HAP-1 (cell line): ENCODE measurements around the gene TTLL7.
"Not testable (repeated sequence)": the region's sequence is repeated elsewhere in the genome, so short reads cannot be mapped to it uniquely, and the experiment has no call there.

ENCODE experiments used
- DNase-seq, 2 experiments: peaks; one replicate each; pipeline ENCODE4 v3.0.0-alpha.2; 2016 to 2020; ENCODE audit warnings: low spot score in 2 of 2
- H3K27me3 ChIP-seq: fragments of 250-450 bp; sonication (Bioruptor Pico); 2 replicates; pipeline ENCODE4 v1.5.1; 2020; ENCODE audit warnings: low read depth, mild to moderate bottlenecking, moderate library complexity
- H3K36me3 ChIP-seq: fragments of 250-450 bp; sonication (Bioruptor Pico); replicated peaks from 2 replicates; pipeline ENCODE4 v1.5.1; 2020; ENCODE audit warnings: mild to moderate bottlenecking
- H3K4me1 ChIP-seq: fragments of 250-450 bp; sonication (Bioruptor Pico); 2 replicates; pipeline ENCODE4 v1.5.1; 2020; ENCODE audit warnings: mild to moderate bottlenecking
- H3K4me3 ChIP-seq: fragments of 250-450 bp; sonication (Bioruptor Pico); 2 replicates; pipeline ENCODE4 v1.5.1; 2020; ENCODE audit warnings: mild to moderate bottlenecking, moderate library complexity
- H3K9me3 ChIP-seq: fragments of 250-450 bp; sonication (Bioruptor Pico); 2 replicates; pipeline ENCODE4 v1.5.1; 2020; ENCODE audit warnings: mild to moderate bottlenecking, moderate library complexity
- in situ Hi-C: fragments of 300-500 bp; cut with MboI; formaldehyde crosslinking; loops from 3 replicates; pipeline ENCODE4 v1.14.3; 2020; ENCODE audit warnings: low sequenced_read_pairs, inconsistent platforms, mixed read lengths

TTLL7 gene

DNA sequence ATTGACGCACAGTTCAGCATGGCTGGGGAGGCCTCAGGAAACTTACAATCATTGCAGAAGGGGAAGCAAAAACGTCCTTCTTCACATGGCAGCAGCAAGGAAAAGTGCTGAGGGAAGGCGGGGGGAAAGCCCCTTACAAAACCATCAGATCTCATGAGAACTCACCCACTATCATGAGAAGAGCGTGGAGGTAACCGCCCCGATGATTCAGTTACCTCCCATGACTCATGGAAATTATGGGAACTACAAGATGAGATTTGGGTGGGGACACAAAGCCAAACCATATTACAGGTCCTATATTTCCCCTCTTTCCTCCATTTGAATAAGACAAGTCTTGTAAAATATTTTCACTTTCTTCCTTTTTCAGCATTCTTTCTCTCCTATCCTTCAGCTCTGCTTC, 7.7 kb upstream of the TTLL7 start:
- Histone ChIP-seq H3K9me3 (no peaks in the 10 kb centered on the region), H3K36me3 (no peaks in the 10 kb centered on the region), H3K4me1 (no peaks in the 10 kb centered on the region), H3K27me3 (no peaks in the 10 kb centered on the region; the same call in 1 of the 2 replicates), H3K4me3 (no peak overlapping the region)
- DNase-seq = no peak
- in situ Hi-C loops = no loop called here

GRCh38 chr1:84001501-84001900, 2.6 kb upstream of the TTLL7 start:
- no peak for DNase-seq
- no peaks in the 10 kb centered on the region; the same call in 1 of the 2 replicates for H3K27me3 ChIP-seq
- in situ Hi-C loops = no loop called here
- no peak overlapping the region for H3K4me3 ChIP-seq
- no peaks in the 10 kb centered on the region for H3K9me3 ChIP-seq
- no peaks in the 10 kb centered on the region for H3K36me3 ChIP-seq
- H3K4me1 ChIP-seq = peaks cover 9% of the 10 kb centered on the region

DNA sequence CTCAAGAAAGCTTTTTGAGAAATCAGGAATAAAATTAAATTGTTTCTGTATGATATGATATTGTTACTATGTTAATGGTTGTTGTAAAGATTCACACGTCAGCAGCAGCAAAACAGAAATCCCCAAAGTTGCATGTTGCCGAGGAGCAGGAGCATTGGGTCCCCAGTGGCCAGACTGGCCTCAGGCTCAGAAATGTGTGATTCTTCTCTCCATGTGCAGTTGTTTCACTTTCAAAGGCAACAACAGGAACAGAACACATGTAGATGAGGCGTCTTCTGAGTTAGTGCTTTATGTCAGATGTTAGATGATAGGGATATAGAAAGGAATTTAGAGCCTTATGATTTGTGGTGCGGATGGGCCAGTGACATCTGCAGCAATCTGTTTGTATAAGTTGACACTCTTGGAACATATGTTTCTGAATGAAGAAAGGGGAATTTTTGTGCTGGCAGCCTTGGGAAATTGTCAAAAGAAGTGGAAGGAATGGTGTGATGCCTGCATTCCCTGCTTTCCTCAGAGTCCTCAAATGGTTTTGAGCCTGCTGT, 2.1 kb upstream of the TTLL7 start:
- no peaks in the 10 kb centered on the region for H3K36me3 ChIP-seq
- in situ Hi-C loops = no loop called here
- H3K4me1 ChIP-seq = peaks cover 9% of the 10 kb centered on the region
- no peak for DNase-seq
- H3K4me3 ChIP-seq = no peak overlapping the region
- H3K27me3 ChIP-seq = no peaks in the 10 kb centered on the region; the same call in 1 of the 2 replicates
- no peaks in the 10 kb centered on the region for H3K9me3 ChIP-seq

- no peak for DNase-seq
- H3K9me3 ChIP-seq = no peaks in the 10 kb centered on the region
- no peak overlapping the region for H3K4me3 ChIP-seq
- H3K36me3 ChIP-seq = no peaks in the 10 kb centered on the region
- in situ Hi-C loops = no loop called here
- H3K4me1 ChIP-seq = peaks cover 9% of the 10 kb centered on the region
- no peaks in the 10 kb centered on the region; the same call in 1 of the 2 replicates for H3K27me3 ChIP-seq
Observed at GRCh38 chr1:84000196-84000885, 1.4 kb upstream of the TTLL7 start.

GRCh38 chr1:83999316-83999819, 436 bp upstream of the TTLL7 start:
- Histone ChIP-seq H3K4me1 (peaks cover 9% of the 10 kb centered on the region), H3K9me3 (no peaks in the 10 kb centered on the region), H3K36me3 (no peaks in the 10 kb centered on the region), H3K27me3 (no peaks in the 10 kb centered on the region), H3K4me3 (peak overlapping the region; percentile 86)
- in situ Hi-C loops = no loop called here
- peak; percentile 82 to 89 for DNase-seq

DNA sequence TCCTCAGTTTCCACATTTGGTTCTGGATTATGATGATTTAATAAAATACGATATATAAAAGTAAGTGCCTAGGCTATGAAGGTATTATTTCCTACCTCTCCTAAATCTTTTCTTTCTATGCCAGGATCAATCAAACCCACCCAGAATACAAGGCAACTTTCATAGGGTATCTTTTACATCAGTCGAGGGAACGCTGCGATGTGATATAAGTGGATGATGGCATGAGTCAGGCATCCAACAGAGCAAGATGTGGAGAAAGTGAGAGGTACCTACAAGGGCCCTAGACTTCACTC, 781 bp downstream of the TTLL7 start:
- peaks cover 9% of the 10 kb centered on the region for H3K4me1 ChIP-seq
- no peak for DNase-seq
- H3K9me3 ChIP-seq = no peaks in the 10 kb centered on the region
- no peaks in the 10 kb centered on the region for H3K27me3 ChIP-seq
- in situ Hi-C loops = no loop called here
- no peaks in the 10 kb centered on the region for H3K36me3 ChIP-seq
- peak overlapping the region; percentile 86 for H3K4me3 ChIP-seq

- in situ Hi-C loops = no loop called here
- Histone ChIP-seq H3K9me3 (no peaks in the 10 kb centered on the region), H3K4me3 (no peak overlapping the region), H3K4me1 (peaks cover 9% of the 10 kb centered on the region), H3K27me3 (no peaks in the 10 kb centered on the region), H3K36me3 (no peaks in the 10 kb centered on the region)
- no peak for DNase-seq
Observed at GRCh38 chr1:83997631-83998030, 1.3 kb downstream of the TTLL7 start.

DNA sequence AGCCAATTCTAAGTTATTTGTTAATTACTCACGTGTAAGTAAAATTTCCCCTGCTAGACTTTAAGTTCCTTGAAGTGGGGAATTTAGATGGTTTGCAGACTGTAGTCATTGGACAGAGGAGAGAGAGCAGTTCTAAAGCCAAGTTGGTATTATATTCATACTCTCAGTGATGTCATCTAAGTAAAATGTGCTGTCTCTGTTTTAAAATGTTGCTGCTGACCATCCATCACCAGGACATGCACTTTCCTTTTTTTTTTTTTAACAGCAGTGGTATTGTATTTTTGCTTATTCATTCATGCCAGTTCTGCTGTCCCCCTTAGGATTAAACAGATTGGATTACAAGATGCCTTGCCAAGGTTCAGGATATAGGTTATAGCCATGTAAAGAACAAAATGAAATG, 2.3 kb downstream of the TTLL7 start:
- Histone ChIP-seq H3K4me3 (no peak overlapping the region), H3K27me3 (no peaks in the 10 kb centered on the region), H3K36me3 (no peaks in the 10 kb centered on the region; the same call in 1 of the 2 replicates), H3K9me3 (no peaks in the 10 kb centered on the region), H3K4me1 (peaks cover 9% of the 10 kb centered on the region)
- in situ Hi-C loops = no loop called here
- DNase-seq = no peak

DNA sequence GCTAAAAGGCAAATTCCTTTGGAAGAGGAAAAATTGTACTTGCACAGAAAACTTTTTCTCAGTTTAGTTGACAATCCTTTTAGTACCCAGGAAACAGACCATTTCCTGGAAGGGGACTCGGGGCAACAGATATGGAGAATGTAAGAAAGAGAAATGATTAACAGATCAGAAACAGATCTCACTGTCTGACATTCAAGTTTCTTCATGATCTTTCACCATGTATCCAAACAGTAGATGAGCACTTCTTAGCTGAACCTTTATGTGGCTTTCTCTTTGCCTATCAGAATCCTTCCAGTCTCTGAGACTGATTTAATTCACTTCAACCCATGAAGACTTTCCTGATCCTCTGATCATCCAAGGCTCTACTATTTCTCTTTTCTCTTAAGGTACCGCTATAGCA, 2.7 kb downstream of the TTLL7 start:
- H3K4me3 ChIP-seq = no peak overlapping the region
- in situ Hi-C loops = no loop called here
- H3K4me1 ChIP-seq = peaks cover 9% of the 10 kb centered on the region
- no peaks in the 10 kb centered on the region for H3K27me3 ChIP-seq
- H3K36me3 ChIP-seq = no peaks in the 10 kb centered on the region; the same call in 1 of the 2 replicates
- no peak for DNase-seq
- H3K9me3 ChIP-seq = no peaks in the 10 kb centered on the region

DNA sequence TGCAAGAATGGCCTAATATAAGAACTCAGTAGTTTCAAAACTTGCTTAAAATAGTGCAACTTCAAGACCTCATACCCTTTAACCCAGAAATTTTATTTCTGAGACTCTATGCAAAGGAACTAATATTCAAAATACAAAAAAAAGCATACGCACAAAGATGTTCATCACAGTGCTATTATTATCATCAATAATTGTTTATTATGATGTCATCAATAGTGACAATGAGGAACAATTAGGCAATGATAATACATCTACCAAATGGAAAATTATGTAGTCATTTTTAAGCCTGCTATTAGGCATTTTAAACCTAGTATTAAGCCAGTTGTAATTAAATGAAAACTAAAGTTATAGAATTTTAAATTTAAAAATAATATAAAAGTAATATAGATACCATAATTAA, 3.3 kb downstream of the TTLL7 start:
- Histone ChIP-seq H3K4me1 (peaks cover 9% of the 10 kb centered on the region), H3K9me3 (no peaks in the 10 kb centered on the region), H3K4me3 (no peak overlapping the region), H3K36me3 (no peaks in the 10 kb centered on the region; the same call in none of the 2 replicates), H3K27me3 (no peaks in the 10 kb centered on the region)
- in situ Hi-C loops = no loop called here
- DNase-seq = no peak

DNA sequence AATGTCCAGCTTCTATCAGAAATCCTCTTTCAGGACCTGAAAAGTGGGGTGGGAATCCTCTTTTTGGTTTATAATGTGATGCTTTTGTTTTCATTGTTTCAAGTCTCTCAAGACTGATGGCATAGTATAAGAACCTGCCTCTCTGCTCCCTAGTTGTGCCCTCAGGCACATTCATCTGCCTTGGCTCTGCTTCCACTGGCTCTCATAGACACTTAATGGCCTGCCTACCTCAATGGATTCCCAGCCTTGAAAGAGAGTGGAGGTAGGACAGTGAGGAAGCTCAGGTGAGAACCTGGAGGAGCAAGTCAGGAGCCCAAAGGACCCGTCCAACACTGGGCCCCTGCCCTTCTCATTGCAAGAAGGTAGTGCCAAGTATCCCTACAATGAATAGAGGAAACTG, 4.8 kb downstream of the TTLL7 start:
- Histone ChIP-seq H3K4me1 (peaks cover 4% of the 10 kb centered on the region), H3K36me3 (no peaks in the 10 kb centered on the region; the same call in none of the 2 replicates), H3K4me3 (no peak overlapping the region), H3K9me3 (no peaks in the 10 kb centered on the region), H3K27me3 (no peaks in the 10 kb centered on the region)
- peak; percentile 12 to 15 for DNase-seq
- in situ Hi-C loops = no loop called here

DNA sequence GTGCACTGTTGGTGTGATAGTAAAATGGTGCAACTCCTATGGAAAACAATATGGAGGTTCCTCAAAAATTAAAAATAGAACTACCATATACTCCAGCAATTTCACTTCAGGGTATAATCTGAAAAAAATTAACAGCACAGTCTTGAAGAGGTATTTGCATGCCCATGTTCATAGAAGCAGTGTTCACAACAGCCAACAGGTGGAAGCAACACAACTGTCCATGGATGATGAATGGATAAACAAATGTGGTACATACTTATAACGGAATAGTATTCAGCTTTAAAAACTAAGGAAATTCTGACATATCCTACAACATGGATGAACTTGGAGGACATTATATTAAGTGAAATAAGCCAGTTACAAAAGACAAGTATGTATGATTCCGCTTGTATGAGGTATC, 8.2 kb downstream of the TTLL7 start:
- Histone ChIP-seq H3K9me3 (no peaks in the 10 kb centered on the region), H3K4me1 (no peaks in the 10 kb centered on the region), H3K27me3 (no peaks in the 10 kb centered on the region), H3K36me3 (no peaks in the 10 kb centered on the region; the same call in none of the 2 replicates), H3K4me3 (no peak overlapping the region)
- in situ Hi-C loops = no loop called here
- DNase-seq = no peak

GRCh38 chr1:83985048-83985447, 13.9 kb downstream of the TTLL7 start:
- in situ Hi-C loops = no loop called here

GRCh38 chr1:83983918-83984317, 15.0 kb downstream of the TTLL7 start:
- H3K4me3 ChIP-seq, H3K4me1 ChIP-seq, H3K36me3 ChIP-seq, DNase-seq, H3K9me3 ChIP-seq, H3K27me3 ChIP-seq, in situ Hi-C loops: not testable (repeated sequence)

More at GRCh38 chr1:83985048-83985447, 13.9 kb downstream of the TTLL7 start:
- no peaks in the 10 kb centered on the region for H3K4me1 ChIP-seq
- peaks cover 2% of the 10 kb centered on the region; the same call in 1 of the 2 replicates for H3K9me3 ChIP-seq
- no peak overlapping the region for H3K4me3 ChIP-seq
- H3K27me3 ChIP-seq = no peaks in the 10 kb centered on the region
- DNase-seq = no peak
- no peaks in the 10 kb centered on the region for H3K36me3 ChIP-seq
